GM19238 (cell line): ENCODE results near the gene PLCG2.
"Not testable (repeated sequence)": the region's sequence is repeated elsewhere in the genome, so short reads cannot be mapped to it uniquely, and the experiment has no call there.

ENCODE experiments used
- DNase-seq: peaks from one replicate; pipeline ENCODE4 v3.0.0; 2011; ENCODE audit warnings: low spot score; ENCODE audit not compliant: insufficient read length

PLCG2 gene

DNA sequence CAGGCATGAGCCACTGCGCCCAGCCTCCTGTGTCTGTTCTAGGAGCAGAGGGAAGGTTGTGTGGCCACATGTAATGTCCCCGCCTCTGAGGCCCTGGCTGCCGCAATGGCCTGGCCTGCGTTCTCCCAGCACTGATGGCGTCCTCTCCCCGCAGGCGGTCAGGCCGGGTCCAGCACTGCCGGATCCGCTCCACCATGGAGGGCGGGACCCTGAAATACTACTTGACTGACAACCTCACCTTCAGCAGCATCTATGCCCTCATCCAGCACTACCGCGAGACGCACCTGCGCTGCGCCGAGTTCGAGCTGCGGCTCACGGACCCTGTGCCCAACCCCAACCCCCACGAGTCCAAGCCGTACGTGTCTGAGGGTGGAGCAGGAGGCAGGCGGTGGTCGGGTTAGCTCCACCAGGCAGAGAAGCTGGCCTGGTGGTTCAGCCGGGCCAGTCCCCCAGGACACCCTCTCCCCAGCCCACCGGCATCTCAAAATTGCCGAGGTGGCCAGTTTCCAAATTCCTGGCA lies 131.3 kb downstream of the PLCG2 start:
- no peak for DNase-seq

DNA sequence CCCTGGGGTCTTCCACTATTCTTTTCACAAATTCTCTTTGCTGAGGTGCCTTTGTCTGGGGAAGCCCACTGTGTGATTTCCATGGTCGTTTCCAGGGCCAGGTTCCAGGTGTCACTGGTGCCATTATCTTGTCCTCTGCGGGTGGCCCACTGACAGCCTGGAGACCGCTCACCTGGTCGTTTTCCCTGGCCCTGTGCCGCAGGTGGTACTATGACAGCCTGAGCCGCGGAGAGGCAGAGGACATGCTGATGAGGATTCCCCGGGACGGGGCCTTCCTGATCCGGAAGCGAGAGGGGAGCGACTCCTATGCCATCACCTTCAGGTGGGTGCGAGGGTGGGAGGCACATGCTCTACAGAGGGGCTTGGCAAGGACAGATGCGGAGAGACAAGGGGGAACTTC lies 133.3 kb downstream of the PLCG2 start:
- no peak for DNase-seq

DNA sequence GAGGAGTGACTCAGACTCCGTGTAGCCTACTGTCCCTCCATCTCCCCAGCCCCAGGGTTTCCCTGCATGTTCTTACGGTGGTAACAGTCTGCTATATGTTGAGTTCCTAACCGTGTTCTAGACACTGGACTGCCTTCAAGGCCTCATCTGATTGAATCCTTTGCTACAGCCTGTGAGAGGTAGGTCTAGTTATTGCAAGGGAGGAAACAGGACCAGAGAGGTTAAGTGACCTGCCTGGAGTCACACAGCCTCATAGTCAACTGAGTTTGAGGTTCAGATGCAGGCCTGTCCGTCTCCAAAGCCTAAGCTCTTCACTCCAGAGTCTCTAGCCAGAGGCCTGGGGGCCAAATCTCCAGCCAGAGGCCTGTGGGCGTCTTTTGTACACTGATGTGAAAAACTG lies 134.1 kb downstream of the PLCG2 start:
- no peak for DNase-seq

DNA sequence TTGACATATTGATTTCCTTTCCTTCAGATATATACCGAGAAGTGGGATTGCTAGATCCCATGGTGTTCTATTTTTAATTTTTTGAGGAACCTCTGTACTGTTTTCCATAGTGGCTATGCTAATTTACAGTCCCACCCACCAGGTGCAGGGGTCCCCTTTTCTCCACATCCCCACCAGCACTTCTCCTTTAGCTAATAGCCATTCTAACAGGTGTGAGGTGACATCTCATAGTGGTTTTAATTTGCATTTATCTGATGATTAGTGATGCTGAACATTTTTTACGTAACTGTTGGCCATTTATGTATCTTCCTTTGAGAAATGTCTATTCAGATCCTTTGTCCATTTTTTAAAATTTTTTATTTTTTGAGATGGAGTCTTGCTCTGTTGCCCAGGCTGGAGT lies 138.3 kb downstream of the PLCG2 start:
- DNase-seq: no peak

DNA sequence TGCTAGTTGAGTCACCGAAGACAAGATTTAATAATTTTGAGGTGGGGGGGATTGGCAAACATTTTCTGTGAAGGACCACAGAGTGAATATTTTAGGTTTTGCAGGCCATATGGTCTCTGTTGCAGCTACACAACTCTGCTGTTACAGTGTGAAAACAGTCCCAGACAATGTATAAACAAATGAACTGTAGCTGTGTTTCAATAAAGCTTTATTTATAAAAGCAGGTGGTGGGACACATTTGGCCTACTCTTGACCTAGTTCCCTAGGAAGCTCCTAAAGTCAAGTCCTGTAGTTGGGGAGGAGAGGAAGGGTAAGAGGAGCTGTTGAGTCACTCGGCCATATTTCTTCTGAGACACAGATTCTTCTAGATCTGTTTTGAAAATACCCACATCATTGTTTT lies 139.8 kb downstream of the PLCG2 start:
- no peak for DNase-seq

DNA sequence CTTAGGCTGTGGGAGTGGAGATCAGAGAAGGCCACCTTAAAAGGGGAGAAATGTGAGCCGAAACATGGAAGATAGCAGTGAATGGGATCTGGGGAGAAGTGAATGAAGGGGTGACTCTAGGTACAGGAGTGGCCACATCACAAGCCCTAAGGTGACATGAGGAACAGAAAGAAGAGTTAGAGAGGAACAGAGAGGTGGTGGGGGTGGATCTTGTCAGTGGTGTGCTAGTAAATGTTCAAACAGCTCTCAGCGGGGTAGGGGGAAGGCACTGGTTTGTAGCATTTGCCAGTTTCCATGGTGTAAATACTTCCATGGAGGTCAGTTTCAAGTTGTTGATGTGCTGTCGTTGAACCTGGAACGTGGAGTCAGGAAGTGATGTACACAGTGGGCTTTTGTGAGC lies 141.4 kb downstream of the PLCG2 start:
- DNase-seq: no peak

DNA sequence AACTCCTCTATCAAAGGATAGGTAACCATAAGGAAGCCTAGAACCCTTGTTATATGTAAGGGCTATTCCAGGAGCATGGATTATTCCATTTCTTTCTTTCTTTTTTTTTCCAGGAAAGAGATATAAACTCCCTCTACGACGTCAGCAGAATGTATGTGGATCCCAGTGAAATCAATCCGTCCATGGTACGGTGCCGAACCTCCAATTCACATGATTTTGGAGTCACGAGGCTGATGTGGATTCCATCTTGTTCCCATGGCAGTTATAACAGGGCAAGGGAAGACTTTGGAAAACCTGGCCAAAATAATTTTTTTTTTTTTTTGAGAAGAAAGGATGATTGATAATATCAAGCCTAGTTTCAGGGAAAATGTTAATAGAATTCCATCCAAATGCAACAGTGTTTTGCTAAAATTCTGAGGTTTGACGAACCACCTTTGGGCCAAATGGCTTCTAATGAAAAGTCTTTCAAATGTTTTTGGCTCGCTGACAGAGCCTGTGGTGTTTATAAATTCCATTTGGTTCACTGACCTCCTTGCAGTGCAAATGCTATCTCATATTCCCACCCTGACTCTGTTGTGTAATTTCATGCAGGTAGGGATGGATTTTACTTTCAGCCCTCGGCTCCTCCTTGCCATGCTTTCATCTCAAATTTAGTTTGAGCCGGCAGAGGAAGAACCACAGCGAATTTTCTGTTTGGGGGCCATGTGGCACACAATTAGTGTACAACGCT lies 142.2 kb downstream of the PLCG2 start:
- no peak for DNase-seq

DNA sequence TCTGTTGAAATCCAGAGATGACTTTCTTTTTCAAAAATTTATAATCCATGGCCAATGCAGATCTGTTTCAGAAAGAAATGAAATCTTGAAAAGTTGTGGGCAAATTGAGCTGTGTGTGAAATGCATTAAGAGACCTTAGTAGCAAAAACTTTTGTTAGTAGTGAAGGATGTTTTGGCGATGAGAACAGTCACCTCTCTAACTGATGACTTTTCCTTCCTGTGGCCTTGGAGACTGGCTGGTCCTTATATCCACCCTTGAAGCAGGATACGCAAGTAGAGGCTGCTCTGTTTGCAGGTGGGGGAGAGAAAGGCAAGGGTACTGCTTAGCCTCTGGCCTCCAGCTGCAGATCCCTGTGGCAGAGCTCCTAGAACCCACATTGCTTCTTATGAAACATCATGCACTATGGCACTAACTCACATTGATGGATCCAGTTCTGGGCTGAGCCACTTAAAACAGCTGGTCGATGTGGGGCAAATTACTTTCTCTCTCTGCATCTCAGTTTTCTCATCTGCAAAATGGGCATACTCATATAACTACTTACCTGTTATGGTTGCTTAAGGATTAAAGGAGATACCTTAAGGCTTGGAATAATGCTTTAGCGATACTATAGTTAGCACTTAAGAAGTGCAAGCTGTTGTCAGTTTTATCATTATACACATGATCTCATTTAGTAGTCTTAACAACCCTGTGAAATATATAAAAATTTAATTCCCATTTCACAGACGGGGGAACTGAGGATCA lies 142.9 kb downstream of the PLCG2 start:
- no peak for DNase-seq

DNA sequence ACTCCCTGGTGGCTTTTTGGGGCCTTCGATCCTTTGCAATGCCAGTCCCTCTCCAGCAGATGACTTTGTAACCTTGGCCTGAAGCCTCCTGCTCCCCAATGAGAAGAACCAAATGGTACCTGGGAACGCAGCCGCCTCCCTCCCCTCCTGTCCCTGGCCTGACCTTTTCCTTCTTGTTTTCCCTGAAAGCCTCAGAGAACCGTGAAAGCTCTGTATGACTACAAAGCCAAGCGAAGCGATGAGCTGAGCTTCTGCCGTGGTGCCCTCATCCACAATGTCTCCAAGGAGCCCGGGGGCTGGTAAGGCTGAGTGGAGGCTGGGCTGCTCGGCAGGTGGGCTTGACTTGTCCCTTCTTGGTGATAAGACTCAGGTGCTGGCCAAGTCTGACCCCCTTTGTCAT lies 144.2 kb downstream of the PLCG2 start:
- no peak for DNase-seq

DNA sequence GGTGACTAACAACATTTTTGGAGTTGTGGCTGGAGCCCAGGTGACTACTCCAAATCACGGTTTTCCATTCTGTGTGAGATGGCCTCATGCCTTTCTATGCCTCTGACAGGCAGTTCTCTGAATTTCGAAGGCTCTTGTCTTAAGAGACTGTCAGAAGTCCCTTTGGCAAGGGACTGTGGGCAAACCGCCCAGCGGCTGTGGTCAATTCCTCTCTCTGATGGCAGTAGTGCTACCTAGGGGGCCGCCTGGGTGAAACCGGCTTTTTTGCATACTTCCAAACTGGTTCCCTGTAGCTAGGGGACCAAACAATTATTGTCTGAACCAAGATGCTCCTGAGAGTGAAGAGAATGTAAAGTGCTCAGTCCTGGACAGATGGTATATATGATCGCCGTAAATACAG lies 145.9 kb downstream of the PLCG2 start:
- no peak for DNase-seq

DNA sequence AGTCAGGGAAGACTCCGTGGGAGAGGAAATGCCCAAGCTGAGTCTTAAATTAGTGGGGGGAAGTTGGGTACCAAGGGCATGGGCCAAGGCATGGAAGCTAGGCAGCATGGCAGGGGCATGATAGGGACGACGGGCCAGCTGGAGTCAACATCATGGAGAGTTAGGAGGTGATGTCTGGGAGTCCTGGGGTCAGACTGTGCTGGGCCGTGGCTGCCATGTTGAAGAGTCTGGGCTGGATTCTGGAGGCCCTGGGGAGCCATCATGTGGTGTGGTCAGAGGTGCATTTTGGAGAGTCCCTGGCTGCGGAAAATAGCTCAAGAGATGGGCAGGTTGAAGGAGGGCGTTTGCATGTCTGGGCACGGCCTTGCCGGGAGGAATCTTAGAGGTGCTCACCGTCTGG lies 146.9 kb downstream of the PLCG2 start:
- DNase-seq: no peak

DNA sequence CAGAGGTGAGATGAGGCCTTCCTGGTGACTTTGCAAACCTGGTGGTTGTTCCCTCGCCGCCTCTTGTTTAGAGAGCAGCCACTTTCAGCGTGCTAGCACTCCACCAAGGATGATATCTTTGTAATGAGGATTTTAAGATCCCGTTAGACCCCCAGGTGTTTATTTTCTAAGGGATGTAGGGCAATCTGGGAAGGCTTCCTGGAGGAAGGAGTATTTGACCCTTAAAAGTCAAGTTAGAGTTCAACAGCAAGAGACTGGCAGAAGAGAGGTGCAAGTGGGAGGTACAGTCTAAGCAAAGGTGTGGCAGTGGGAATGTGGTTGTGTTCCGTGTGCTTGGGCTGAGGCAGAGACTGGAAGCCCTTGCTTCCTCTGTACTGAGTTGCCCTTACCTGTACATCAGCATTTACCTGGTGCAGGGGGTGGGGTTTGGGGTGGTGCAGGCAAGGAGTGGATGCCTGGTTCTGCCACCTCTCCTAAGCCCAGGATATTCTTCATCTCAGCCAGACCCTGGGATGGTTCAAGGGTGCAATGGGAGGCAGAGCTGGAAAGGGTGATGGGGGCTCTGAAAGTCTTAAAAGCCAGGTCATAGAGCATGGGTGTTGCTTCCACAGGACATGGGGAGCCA lies 148.6 kb downstream of the PLCG2 start:
- no peak for DNase-seq

DNA sequence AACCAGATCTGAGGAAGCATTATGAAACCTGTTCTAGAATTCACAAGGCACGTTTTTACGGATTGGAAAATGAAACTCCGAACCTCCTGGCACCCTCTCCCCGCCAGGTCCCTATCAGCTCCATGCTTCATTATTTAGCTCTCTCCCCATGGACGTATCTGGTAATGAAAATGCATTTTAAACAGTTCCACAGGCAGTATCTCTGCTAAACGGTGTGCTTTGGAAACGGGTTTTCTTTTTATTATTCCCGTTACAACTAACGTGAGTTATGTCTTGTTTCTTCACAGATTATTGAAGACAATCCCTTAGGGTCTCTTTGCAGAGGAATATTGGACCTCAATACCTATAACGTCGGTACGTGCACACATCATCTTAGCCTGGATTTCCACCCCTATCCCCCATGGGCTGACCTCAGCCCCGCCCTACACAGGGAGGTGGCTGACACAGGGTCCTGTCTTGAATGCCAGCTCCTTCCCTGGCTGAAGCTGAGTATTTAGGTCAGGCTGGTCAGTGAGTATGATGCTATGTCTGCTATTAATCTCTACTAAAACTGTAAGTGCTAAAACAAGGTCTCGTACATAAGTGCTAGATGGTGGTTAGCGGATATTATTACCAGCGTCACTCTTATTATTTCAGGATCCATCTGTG lies 149.3 kb downstream of the PLCG2 start:
- no peak for DNase-seq

DNA sequence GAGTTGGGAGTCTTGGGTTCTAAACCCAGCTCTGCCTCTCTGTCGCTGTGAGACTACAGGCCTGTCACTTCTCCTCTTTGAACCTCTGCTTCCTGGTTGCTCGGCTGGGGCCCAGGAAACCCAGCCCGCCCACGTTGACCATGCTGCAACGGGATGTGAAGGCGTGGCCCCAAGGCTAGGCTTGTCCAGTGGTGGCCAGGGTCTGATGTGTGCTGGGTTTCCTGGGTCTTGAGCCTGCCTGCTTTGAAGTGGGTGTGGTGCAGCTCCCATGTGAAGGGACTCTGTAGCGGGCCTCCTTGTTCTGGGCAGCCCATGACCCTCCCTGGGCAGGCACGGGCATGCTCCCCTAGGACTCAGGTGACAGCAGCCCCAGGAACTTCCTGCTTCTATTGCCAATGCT lies 149.9 kb downstream of the PLCG2 start:
- no peak for DNase-seq

DNA sequence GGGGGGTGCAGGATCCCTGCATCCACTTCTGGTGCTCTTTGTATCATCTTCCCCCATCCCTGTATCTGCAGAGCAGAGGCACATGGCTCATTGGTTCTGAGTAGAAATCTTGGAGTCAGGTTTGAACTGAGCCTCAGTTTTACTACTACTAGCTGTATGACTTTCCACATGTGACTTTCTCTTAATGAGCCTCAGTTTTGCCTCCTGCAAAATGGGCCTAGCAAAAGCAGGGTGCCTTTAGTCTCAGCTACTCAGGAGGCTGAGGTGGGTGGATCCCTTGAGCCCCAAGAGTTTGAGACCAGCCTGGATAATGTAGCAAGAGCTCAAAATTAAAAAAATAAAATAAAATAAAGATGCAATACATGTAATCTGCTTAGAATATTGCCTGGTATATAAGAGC lies 150.8 kb downstream of the PLCG2 start:
- DNase-seq: no peak

DNA sequence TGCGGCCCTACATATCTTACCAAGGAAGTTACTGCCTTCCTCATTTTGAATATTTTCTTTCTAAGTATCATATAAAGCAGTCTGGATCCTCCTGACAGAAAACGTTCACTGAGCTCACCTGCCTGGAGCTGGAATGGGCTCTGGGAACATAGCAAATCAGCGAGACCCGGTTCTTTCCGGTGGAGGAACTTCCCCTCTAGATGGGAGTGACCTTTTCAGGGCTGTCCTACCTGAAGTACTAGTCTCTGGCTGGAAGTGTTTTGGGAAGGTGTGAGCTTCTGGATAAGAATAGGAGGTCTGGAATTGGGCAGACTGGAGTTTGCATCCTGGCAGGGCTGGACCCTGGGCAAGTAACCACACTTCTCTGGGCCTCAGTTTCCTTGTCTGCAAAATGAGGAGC lies 152.8 kb downstream of the PLCG2 start:
- no peak for DNase-seq

DNA sequence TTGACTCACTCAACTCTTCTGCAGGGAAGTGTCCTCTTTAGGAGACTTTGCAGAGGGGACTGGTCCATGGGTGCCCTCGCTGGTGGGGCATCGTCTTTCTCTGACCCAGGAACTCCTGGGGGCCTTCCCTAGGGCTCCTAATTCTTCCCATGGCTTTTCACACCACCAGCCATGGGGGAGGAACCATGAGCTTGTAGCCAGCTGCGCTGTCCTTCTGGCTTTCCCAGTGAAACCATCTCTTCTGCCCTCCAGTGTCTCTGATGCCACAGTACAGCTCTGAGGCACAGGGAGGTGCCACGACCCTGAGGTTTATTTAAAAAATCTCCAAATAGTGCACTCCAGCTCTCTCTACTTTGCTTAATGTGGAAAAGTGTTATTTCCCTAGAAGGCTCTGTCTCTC lies 153.6 kb downstream of the PLCG2 start:
- no peak for DNase-seq

DNA sequence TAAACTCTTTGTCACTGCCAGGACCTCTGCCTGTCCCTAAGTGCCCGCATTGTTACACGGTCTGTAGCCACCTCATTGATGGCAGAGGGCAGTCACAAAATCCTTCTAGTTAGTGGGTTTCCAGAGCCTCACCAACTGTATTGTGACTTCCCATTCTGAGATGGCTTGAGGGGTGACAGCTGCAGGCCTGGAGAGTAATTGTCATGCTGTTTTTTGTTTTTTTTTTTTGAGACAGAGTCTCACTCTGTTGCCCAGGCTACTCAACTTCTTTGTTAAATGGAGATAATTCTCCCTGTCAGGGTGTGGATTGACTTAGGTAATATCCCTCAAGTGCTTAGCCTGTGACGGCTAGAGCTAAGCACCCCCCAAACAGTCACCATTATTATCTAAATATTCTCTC lies 154.3 kb downstream of the PLCG2 start:
- DNase-seq: no peak

DNA sequence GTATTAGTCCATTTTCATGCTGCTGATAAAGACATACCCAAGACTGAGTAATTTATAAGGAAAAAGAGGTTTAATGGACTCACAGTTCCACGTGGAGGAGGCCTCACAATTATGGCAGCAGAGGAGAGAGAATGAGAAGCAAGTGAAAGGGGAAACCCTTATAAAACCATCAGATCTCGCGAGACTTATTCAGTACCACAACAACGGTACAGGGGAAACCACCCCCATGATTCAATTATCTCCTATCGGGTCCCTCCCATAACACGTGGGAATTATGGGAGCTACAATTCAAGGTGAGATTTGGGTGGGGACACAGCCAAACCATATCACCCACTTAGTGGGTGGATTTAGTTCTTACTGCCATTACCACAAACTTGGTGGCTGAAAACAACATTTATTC lies 155.6 kb downstream of the PLCG2 start:
- DNase-seq: not testable (repeated sequence)

DNA sequence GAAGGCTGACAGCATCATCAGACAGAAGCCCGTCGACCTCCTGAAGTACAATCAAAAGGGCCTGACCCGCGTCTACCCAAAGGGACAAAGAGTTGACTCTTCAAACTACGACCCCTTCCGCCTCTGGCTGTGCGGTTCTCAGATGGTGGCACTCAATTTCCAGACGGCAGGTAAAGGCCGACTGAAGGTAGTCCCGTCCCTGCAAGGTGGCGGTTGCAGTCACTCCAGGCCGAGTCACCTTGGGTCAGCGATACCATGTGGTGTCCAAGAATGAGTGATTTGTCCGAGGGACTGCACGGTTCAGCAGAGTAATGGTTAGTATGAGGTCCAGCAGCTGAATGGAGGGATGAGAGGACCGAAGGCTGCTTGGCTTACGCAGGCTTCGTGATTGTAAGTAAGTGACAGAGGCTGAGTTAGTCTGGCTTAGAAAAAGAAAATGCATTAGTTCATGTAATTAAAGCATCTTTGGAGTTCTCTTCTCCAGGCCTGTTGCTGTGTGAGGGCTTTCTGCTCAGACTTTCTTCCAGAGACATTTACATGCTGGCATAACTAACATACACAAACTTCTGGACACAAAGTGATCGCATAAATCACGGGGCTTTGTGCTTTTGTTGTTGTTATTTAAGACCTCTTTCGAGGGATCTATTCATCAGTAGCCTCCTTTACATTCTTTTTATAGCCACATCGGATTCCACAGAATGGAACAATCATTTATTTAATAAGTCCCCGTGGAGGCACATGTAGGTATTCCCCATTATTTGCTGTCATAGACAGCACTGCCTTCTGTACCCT lies 157.3 kb downstream of the PLCG2 start:
- no peak for DNase-seq
